GM18873 (cell line): Measurements from ENCODE around the gene ANO9.
"Not testable (repeated sequence)": the region's sequence is repeated elsewhere in the genome, so short reads cannot be mapped to it uniquely, and the experiment has no call there.

Experiments used
- ATAC-seq: cut with Tn5 transposase; IDR thresholded peaks from one replicate; pipeline ENCODE4 v1.9.1; 2021; ENCODE audit warnings: mild to moderate bottlenecking, moderate library complexity, moderate number of reproducible peaks; ENCODE audit not compliant: unreplicated experiment, low FRiP score

Gene ANO9

GRCh38 chr11:438101-438844, 3.5 kb downstream of the ANO9 start:
- no peak for ATAC-seq

- no peak for ATAC-seq
Observed at GRCh38 chr11:437228-437870, 4.5 kb downstream of the ANO9 start.

- not testable (repeated sequence) for ATAC-seq
Observed at GRCh38 chr11:434999-435740, 6.6 kb downstream of the ANO9 start.

- no peak for ATAC-seq
Observed at GRCh38 chr11:434496-434895, 7.3 kb downstream of the ANO9 start.

- ATAC-seq: no peak
Observed at GRCh38 chr11:433641-434040, 8.2 kb downstream of the ANO9 start.

GRCh38 chr11:433111-433510, 8.7 kb downstream of the ANO9 start:
- ATAC-seq: no peak

GRCh38 chr11:432501-433100, 9.2 kb downstream of the ANO9 start:
- ATAC-seq: no peak

GRCh38 chr11:431921-432320, 9.9 kb downstream of the ANO9 start:
- ATAC-seq: no peak

- no peak for ATAC-seq
Observed at GRCh38 chr11:429931-430456, 11.8 kb downstream of the ANO9 start.

GRCh38 chr11:429391-429790, 12.4 kb downstream of the ANO9 start:
- ATAC-seq: no peak

- no peak for ATAC-seq
Observed at GRCh38 chr11:428295-428694, 13.5 kb downstream of the ANO9 start.

- ATAC-seq: no peak
Observed at GRCh38 chr11:426851-427250, 15.0 kb downstream of the ANO9 start.

GRCh38 chr11:425301-425700, 16.5 kb downstream of the ANO9 start:
- no peak for ATAC-seq

GRCh38 chr11:424766-425165, 17.0 kb downstream of the ANO9 start:
- not testable (repeated sequence) for ATAC-seq

- no peak for ATAC-seq
Observed at GRCh38 chr11:424232-424631, 17.6 kb downstream of the ANO9 start.

- ATAC-seq: no peak
Observed at GRCh38 chr11:422249-422656, 19.6 kb downstream of the ANO9 start.

GRCh38 chr11:420911-421321, 20.9 kb downstream of the ANO9 start:
- ATAC-seq: no peak

GRCh38 chr11:420054-420910, 21.5 kb downstream of the ANO9 start:
- ATAC-seq: no peak

GRCh38 chr11:419248-420005, 22.4 kb downstream of the ANO9 start:
- ATAC-seq: no peak
